ENCODE data around the gene KRT2. TPM values are rescaled to one million over a fixed set of nuclear protein-coding genes. Genes with fewer than 3 reads are reported as not detected.

Gene KRT2
- total and polyA plus RNA-seq, 2 of the 8 experiments (the other 6 are each of a cell fraction or from before 2014, with no cell fraction given), result not detected

DNA sequence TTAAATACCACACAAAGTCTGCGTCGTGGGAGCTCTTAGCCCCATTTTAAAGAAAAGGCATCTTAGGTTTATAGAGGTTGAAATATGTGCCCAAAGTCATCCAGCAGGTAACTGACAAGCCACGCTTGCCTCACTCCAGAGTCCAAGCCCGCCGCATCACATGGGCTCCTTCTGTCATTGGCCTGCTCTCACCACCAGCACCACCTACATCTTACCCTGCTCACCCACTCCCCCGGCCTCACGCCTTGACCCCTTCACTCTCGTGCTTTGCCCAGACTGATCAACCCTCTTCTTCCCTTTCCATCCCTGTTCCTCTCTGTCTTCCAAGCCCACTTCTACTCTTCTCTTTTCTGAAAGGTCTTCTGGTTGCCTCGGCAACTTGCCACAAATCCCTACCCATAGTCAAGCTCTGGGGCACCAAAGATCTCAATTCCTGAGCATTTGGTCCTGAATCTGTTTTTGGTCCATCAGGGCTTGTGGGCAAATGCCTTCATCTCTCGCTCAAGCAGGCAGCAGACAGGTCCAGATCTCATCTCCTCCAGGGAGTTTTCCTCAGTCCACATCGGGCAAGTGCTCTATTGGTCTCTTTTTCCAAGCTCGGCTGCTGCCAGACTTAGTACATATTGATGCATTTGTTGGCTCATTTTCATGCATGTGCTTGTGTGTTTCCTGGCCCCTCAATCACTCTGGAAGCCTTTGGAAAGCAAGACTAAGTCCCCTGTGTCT, 31.7 kb upstream of the KRT2 start (continued):
- TF ChIP-seq, protein P1, sequence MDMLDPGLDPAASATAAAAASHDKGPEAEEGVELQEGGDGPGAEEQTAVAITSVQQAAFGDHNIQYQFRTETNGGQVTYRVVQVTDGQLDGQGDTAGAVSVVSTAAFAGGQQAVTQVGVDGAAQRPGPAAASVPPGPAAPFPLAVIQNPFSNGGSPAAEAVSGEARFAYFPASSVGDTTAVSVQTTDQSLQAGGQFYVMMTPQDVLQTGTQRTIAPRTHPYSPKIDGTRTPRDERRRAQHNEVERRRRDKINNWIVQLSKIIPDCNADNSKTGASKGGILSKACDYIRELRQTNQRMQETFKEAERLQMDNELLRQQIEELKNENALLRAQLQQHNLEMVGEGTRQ (IDR thresholded peaks at IDR 0.05; ENCODE audit: low read length), result no peak
- TF ChIP-seq, protein P2, sequence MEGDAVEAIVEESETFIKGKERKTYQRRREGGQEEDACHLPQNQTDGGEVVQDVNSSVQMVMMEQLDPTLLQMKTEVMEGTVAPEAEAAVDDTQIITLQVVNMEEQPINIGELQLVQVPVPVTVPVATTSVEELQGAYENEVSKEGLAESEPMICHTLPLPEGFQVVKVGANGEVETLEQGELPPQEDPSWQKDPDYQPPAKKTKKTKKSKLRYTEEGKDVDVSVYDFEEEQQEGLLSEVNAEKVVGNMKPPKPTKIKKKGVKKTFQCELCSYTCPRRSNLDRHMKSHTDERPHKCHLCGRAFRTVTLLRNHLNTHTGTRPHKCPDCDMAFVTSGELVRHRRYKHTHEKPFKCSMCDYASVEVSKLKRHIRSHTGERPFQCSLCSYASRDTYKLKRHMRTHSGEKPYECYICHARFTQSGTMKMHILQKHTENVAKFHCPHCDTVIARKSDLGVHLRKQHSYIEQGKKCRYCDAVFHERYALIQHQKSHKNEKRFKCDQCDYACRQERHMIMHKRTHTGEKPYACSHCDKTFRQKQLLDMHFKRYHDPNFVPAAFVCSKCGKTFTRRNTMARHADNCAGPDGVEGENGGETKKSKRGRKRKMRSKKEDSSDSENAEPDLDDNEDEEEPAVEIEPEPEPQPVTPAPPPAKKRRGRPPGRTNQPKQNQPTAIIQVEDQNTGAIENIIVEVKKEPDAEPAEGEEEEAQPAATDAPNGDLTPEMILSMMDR (IDR thresholded peaks at IDR 0.05; ENCODE audit: control extremely low read depth in 1 of 3, insufficient read depth in 1 of 3, low read depth in 1 of 3, low read length in 3 of 3), result no peak
- no peak for TF ChIP-seq TEAD4 (IDR thresholded peaks at IDR 0.05; ENCODE audit: low read depth, low read length)
